Activated CD8-positive, alpha-beta memory T cell treated with anti-CD3 and anti-CD28 coated beads for 36 hours (primary cell): ENCODE data around the gene DPYSL5. TPM values are rescaled to one million over a fixed set of nuclear protein-coding genes. Genes with fewer than 3 reads are reported as not detected.
"Not testable (repeated sequence)": the region's sequence is repeated elsewhere in the genome, so short reads cannot be mapped to it uniquely, and the experiment has no call there.

Experiments used
- CTCF ChIA-PET: fragments of 350-600 bp; sonication (Branson Sonifier 250); formaldehyde crosslinking; loops from one replicate; lab custom pipeline; 2021; ENCODE audit warnings: antibody characterized with exemption; lab: Charles Lee
- POLR2A ChIA-PET: fragments of 350-600 bp; sonication (Branson Sonifier 250); formaldehyde crosslinking; loops from one replicate; lab custom pipeline; 2021; ENCODE audit warnings: antibody characterized with exemption; lab: Charles Lee
- total RNA-seq, 2 experiments: library from RNA; stranded (reverse); gene quantifications; one replicate each; pipeline ENCODE4 v1.2.3, GENCODE V29; 2021

The DPYSL5 gene
- total RNA-seq: not detected

- POLR2A ChIA-PET: no interaction called here
- CTCF ChIA-PET: interaction anchor here (0.8 to 4.5 kb wide), 7 partner anchors 45 to 112 kb away, joined by 4 to 39 read pairs (median 6); no protein-coding TSS in a partner anchor
Observed at GRCh38 chr2:26847655-26848335, at the start of gene DPYSL5. Gene DPYSL5 (plus strand): TSS chr2:26848132. CDS start chr2:26898500, 50,368 bp downstream.

- CTCF ChIA-PET: no interaction called here
- POLR2A ChIA-PET: no interaction called here
Observed at GRCh38 chr2:26801328-26801727, 46.6 kb upstream of the DPYSL5 start.

- CTCF ChIA-PET: no interaction called here
- POLR2A ChIA-PET: no interaction called here
Observed at GRCh38 chr2:26801796-26802195, 46.1 kb upstream of the DPYSL5 start.

GRCh38 chr2:26805241-26805676 is 42.7 kb upstream of the DPYSL5 start:
- POLR2A ChIA-PET: no interaction called here
- CTCF ChIA-PET: no interaction called here

GRCh38 chr2:26807788-26808460 is 40.0 kb upstream of the DPYSL5 start:
- ChIA-PET POLR2A (no interaction called here), CTCF (no interaction called here)

- ChIA-PET POLR2A (no interaction called here), CTCF (no interaction called here)
Observed at GRCh38 chr2:26809211-26809610, 38.7 kb upstream of the DPYSL5 start.

GRCh38 chr2:26809876-26810577 is 37.9 kb upstream of the DPYSL5 start:
- CTCF ChIA-PET: no interaction called here

GRCh38 chr2:26811261-26811660 is 36.7 kb upstream of the DPYSL5 start:
- ChIA-PET CTCF (no interaction called here), POLR2A (no interaction called here)

More at GRCh38 chr2:26809876-26810577, 37.9 kb upstream of the DPYSL5 start:
- POLR2A ChIA-PET: no interaction called here

- CTCF ChIA-PET: no interaction called here
- POLR2A ChIA-PET: no interaction called here
Observed at GRCh38 chr2:26811791-26812694, 35.9 kb upstream of the DPYSL5 start.

- POLR2A ChIA-PET: no interaction called here
- CTCF ChIA-PET: no interaction called here
Observed at GRCh38 chr2:26812731-26813130, 35.2 kb upstream of the DPYSL5 start.

- CTCF ChIA-PET, POLR2A ChIA-PET: not testable (repeated sequence)
Observed at GRCh38 chr2:26814072-26814765, 33.7 kb upstream of the DPYSL5 start.

GRCh38 chr2:26816893-26817292 is 31.0 kb upstream of the DPYSL5 start:
- CTCF ChIA-PET: interaction anchor here (0.8 kb wide), 1 partner anchor 243 kb away, joined by 4 read pairs; no protein-coding TSS in a partner anchor
- POLR2A ChIA-PET: interaction anchor here (0.5 kb wide), 1 partner anchor 375 kb away, joined by 3 read pairs; no protein-coding TSS in a partner anchor

- CTCF ChIA-PET: no interaction called here
- POLR2A ChIA-PET: no interaction called here
Observed at GRCh38 chr2:26818255-26818654, 29.7 kb upstream of the DPYSL5 start.

GRCh38 chr2:26818972-26819371 is 29.0 kb upstream of the DPYSL5 start:
- ChIA-PET POLR2A (no interaction called here), CTCF (no interaction called here)

GRCh38 chr2:26820932-26821331 is 27.0 kb upstream of the DPYSL5 start:
- CTCF ChIA-PET: interaction anchor here (0.7 kb wide), 1 partner anchor 303 kb away, joined by 3 read pairs; no protein-coding TSS in a partner anchor
- POLR2A ChIA-PET: interaction anchor here (0.6 kb wide), 1 partner anchor 43 kb away, joined by 5 read pairs; no protein-coding TSS in a partner anchor

- CTCF ChIA-PET: interaction anchor here (0.7 kb wide), 1 partner anchor 27 kb away, joined by 3 read pairs; no protein-coding TSS in a partner anchor
- POLR2A ChIA-PET: no interaction called here
Observed at GRCh38 chr2:26822877-26823276, 25.1 kb upstream of the DPYSL5 start.

GRCh38 chr2:26838121-26838906 is 9.6 kb upstream of the DPYSL5 start:
- ChIA-PET POLR2A (no interaction called here), CTCF (no interaction called here)
